ENCODE data around the gene ASCL2. TPM values are rescaled to one million over a fixed set of nuclear protein-coding genes. Genes with fewer than 3 reads are reported as not detected.

The ASCL2 gene
- total RNA-seq, 1 experiment from 2014 or later, result 0.35 TPM

DNA sequence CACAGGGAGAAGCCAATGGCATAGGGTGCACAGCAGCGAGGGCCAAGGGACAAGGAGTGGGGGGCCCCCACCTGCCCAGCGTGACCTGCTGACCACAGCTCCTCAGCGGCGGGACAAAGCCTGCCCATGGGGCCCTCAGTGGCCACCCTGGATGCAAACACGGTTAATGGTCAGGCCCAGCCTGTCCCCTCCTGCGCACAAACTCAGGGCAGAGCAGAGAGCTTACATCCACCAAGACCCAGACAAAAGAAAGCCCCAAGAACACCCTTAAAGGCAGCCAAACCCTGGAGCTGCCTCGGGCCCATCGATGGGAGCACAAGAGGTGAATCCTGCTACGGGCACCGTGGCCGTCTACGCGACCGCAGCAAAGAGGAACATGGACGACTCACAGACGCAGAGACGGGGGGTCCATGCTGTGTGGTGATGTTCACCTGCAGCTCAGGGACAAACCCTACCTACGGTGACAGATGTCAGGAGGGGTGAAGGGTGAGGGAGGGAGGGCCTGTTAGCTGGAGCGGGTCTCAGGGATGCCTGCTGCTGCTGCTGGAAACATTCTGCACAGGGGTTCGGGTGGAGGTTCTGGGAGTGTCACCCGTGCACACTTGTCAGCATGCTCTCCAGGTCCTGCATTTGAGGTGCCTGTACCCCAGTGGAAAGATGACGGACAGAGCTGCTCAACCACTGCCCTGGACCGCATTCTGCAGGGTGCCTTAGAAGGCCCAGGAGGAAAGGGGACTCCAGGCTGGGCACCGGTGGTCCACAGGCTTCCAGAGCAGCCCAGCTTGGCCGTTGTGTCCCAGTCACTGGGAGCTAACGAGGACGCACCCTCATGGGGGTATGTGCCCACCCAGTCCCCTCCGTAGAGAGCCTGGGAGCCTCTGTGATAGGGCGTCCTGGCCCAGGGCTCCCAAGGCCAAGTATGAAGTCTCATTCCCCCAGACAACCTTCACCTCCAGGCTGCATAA, 11.6 kb downstream of the ASCL2 start:
- Histone ChIP-seq H4K5ac (ENCODE audit: insufficient read length, low read depth, low read length) (no peak overlapping the region), H2BK12ac (ENCODE audit: insufficient read length, low read depth, low read length) (no peak overlapping the region), H3K4me1 (ENCODE audit: insufficient read depth, low read length) (no peaks in the 10 kb centered on the region), H3T11ph (ENCODE audit: low read length) (no peak overlapping the region), H3K79me2 (ENCODE audit: insufficient read depth, low read length) (no peaks in the 10 kb centered on the region), H2BK5ac (ENCODE audit: insufficient read length, low read length) (no peak overlapping the region), H2BK15ac (ENCODE audit: low read depth, low read length) (no peak overlapping the region), H4K91ac (ENCODE audit: insufficient read length, low read depth, low read length) (no peak overlapping the region), H3K4me2 (ENCODE audit: insufficient read depth, insufficient read length, low read length) (no peak overlapping the region), H2AFZ (ENCODE audit: low read length) (no peak overlapping the region), H2BK20ac (ENCODE audit: low read depth, low read length, poor library complexity, severe bottlenecking) (no peak overlapping the region), H2BK120ac (ENCODE audit: low read depth, low read length, poor library complexity, severe bottlenecking) (no peak overlapping the region), H3K23me2 (ENCODE audit: insufficient read length, low read depth, low read length, poor library complexity, severe bottlenecking) (no peaks in the 10 kb centered on the region), H3K18ac (ENCODE audit: insufficient read length, low read depth, low read length) (no peak overlapping the region), H3K14ac (ENCODE audit: insufficient read depth, low read length) (no peak overlapping the region), H3K56ac (ENCODE audit: insufficient read length, low read depth, low read length) (no peak overlapping the region), H4K8ac (replicated peaks; ENCODE audit: insufficient read length, low read depth, low read length) (no peak overlapping the region), H3K9ac (ENCODE audit: extremely low read depth, insufficient read length, low read length) (no peak overlapping the region), H2AK5ac (ENCODE audit: insufficient read length, low read length) (no peak overlapping the region), H3K23ac (ENCODE audit: insufficient read length, low read depth, low read length) (no peak overlapping the region), H3K27ac (ENCODE audit: insufficient read length, low read depth, low read length) (no peak overlapping the region), H4K20me1 (ENCODE audit: control insufficient read depth, insufficient read depth, insufficient read length) (peaks cover 2% of the 10 kb centered on the region), H3K4ac (ENCODE audit: low read depth, low read length) (no peak overlapping the region), H3K79me1 (ENCODE audit: insufficient read depth, low read depth, low read length, poor library complexity, severe bottlenecking) (no peaks in the 10 kb centered on the region), H3K9me3 (ENCODE audit: control insufficient read depth, low read depth, low read length) (no peaks in the 10 kb centered on the region), H3K27me3 (ENCODE audit: insufficient read depth, low read length) (no peaks in the 10 kb centered on the region)
- WGBS (ENCODE audit: extremely low coverage, insufficient read length, low lambda C conversion rate), result no CpG with 5 or more reads among the region's 29 CpGs
- H3K27me3 Mint-ChIP-seq (ENCODE audit: low read depth), result peaks cover 48% of the 10 kb centered on the region
- H3K9me3 Mint-ChIP-seq, result peaks cover 0 to 7% of the 10 kb centered on the region in 2 experiments; a peak in 2 of 5 replicates
- no peaks in the 10 kb centered on the region; a peak in 1 of 7 replicates for H3K36me3 Mint-ChIP-seq (ENCODE audit: insufficient read depth in 1 of 3, low read depth in 3 of 3)
- no peaks in the 10 kb centered on the region for H3K4me1 Mint-ChIP-seq
- H3K4me3 Mint-ChIP-seq, result no peak overlapping the region; a peak in 1 of 5 replicates
- H3K27ac Mint-ChIP-seq, result no peak overlapping the region
- no peak for TF ChIP-seq CTCF (conservative IDR thresholded peaks at IDR 0.05)
- peak; percentile 15 for DNase-seq

Data from H9 (cell line).